ENCODE results near the gene MAPKAP1. TPM values are rescaled to one million over a fixed set of nuclear protein-coding genes. Genes with fewer than 3 reads are reported as not detected.

The MAPKAP1 gene
- total and polyA plus RNA-seq, 2 of the 13 experiments (the other 11 are each of a cell fraction or from before 2014, with no cell fraction given) = 45.0 to 64.3 TPM

- TF ChIP-seq PLSCR1 (CRISPR knock-in tag; IDR thresholded peaks at IDR 0.05; ENCODE audit: borderline replicate concordance) = no peak
Observed at GRCh38 chr9:125537442-125538091, 169.4 kb downstream of the MAPKAP1 start (continued).

GRCh38 chr9:125536776-125537175 is 170.2 kb downstream of the MAPKAP1 start:
- ChIA-PET POLR2A (no interaction called here), CTCF (ENCODE audit: low intra/inter-chr PET ratio, low total read pairs) (no interaction called here)
- H3K36me3 ChIP-seq (replicated peaks in 1 of 2; ENCODE audit: control insufficient read depth in 1 of 2, insufficient read depth in 2 of 2, low read length in 2 of 2) = peaks cover 0 to 3% of the 10 kb centered on the region in 2 experiments; a peak in 1 of 5 replicates
- no peak overlapping the region for H3K4me2 ChIP-seq (ENCODE audit: low read depth, low read length)
- no peaks in the 10 kb centered on the region for H4K20me1 ChIP-seq (ENCODE audit: insufficient read depth, low read length)
- H3K27ac ChIP-seq (ENCODE audit: extremely low read length, insufficient read depth, low read length) = no peak overlapping the region
- in situ Hi-C loops (cut with HindIII; ENCODE audit: extremely low pct_ligation_motif_present, low pct_unique_long_range_greater_than_20kb) (no loop called here), intact Hi-C loops (cut with micrococcal nuclease; ENCODE audit: unreplicated experiment) (loop anchor here (10.0 kb wide), 1 partner anchor 52 kb away; no protein-coding TSS in a partner anchor)
- H3K9ac ChIP-seq (ENCODE audit: insufficient read depth, low read depth, low read length) = no peak overlapping the region
- H3K27me3 ChIP-seq (ENCODE audit: control insufficient read depth in 1 of 2, insufficient read depth in 2 of 2, low read length in 2 of 2) = no peaks in the 10 kb centered on the region
- TF ChIP-seq ZNF616 (CRISPR knock-in tag; IDR thresholded peaks at IDR 0.05; ENCODE audit: low read depth) (no peak), TERF1 (CRISPR knock-in tag; IDR thresholded peaks at IDR 0.05) (no peak), CBX5 (CRISPR knock-in tag; IDR thresholded peaks at IDR 0.05; ENCODE audit: borderline replicate concordance) (no peak), ZSCAN30 (CRISPR knock-in tag; IDR thresholded peaks at IDR 0.05) (no peak), MXD1 (CRISPR knock-in tag; IDR thresholded peaks at IDR 0.05) (no peak), U2AF1 (optimal IDR thresholded peaks at IDR 0.05; ENCODE audit: low read depth, low read length) (no peak), ZNF501 (CRISPR knock-in tag; IDR thresholded peaks at IDR 0.05) (no peak), SNAPC2 (CRISPR knock-in tag; IDR thresholded peaks at IDR 0.05) (no peak)
- TF ChIP-seq, protein P1, sequence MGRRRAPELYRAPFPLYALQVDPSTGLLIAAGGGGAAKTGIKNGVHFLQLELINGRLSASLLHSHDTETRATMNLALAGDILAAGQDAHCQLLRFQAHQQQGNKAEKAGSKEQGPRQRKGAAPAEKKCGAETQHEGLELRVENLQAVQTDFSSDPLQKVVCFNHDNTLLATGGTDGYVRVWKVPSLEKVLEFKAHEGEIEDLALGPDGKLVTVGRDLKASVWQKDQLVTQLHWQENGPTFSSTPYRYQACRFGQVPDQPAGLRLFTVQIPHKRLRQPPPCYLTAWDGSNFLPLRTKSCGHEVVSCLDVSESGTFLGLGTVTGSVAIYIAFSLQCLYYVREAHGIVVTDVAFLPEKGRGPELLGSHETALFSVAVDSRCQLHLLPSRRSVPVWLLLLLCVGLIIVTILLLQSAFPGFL (CRISPR knock-in tag; IDR thresholded peaks at IDR 0.05) = no peak
- TF ChIP-seq, protein P2, sequence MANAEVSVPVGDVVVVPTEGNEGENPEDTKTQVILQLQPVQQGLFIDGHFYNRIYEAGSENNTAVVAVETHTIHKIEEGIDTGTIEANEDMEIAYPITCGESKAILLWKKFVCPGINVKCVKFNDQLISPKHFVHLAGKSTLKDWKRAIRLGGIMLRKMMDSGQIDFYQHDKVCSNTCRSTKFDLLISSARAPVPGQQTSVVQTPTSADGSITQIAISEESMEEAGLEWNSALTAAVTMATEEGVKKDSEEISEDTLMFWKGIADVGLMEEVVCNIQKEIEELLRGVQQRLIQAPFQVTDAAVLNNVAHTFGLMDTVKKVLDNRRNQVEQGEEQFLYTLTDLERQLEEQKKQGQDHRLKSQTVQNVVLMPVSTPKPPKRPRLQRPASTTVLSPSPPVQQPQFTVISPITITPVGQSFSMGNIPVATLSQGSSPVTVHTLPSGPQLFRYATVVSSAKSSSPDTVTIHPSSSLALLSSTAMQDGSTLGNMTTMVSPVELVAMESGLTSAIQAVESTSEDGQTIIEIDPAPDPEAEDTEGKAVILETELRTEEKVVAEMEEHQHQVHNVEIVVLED (CRISPR knock-in tag; IDR thresholded peaks at IDR 0.05; ENCODE audit: borderline replicate concordance) = no peak
- TF ChIP-seq, protein P3, sequence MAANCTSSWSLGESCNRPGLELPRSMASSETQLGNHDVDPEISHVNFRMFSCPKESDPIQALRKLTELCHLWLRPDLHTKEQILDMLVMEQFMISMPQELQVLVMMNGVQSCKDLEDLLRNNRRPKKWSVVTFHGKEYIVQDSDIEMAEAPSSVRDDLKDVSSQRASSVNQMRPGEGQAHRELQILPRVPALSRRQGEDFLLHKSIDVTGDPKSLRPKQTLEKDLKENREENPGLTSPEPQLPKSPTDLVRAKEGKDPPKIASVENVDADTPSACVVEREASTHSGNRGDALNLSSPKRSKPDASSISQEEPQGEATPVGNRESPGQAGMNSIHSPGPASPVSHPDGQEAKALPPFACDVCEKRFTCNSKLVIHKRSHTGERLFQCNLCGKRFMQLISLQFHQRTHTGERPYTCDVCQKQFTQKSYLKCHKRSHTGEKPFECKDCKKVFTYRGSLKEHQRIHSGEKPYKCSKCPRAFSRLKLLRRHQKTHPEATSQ (CRISPR knock-in tag; IDR thresholded peaks at IDR 0.05; ENCODE audit: borderline replicate concordance) = no peak
- TF ChIP-seq, protein P4, sequence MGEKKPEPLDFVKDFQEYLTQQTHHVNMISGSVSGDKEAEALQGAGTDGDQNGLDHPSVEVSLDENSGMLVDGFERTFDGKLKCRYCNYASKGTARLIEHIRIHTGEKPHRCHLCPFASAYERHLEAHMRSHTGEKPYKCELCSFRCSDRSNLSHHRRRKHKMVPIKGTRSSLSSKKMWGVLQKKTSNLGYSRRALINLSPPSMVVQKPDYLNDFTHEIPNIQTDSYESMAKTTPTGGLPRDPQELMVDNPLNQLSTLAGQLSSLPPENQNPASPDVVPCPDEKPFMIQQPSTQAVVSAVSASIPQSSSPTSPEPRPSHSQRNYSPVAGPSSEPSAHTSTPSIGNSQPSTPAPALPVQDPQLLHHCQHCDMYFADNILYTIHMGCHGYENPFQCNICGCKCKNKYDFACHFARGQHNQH (CRISPR knock-in tag; IDR thresholded peaks at IDR 0.05) = no peak
- H3K4me3 ChIP-seq (replicated peaks in 1 of 3; ENCODE audit: insufficient read depth in 1 of 3, low read depth in 2 of 3, low read length in 3 of 3) = no peak overlapping the region
- no peaks in the 10 kb centered on the region for H3K79me2 ChIP-seq (ENCODE audit: insufficient read depth, low read length)
- H3K9me3 ChIP-seq (ENCODE audit: low read length) = no peaks in the 10 kb centered on the region
- WGBS (ENCODE audit: low lambda C conversion rate) = 93% methylated on average over 1 of the region's 1 CpG
- no peak overlapping the region for H2AFZ ChIP-seq (ENCODE audit: low read length)
- DNase-seq (ENCODE audit: low spot score) = no peak
- peaks cover 49% of the 10 kb centered on the region for H3K4me1 ChIP-seq (ENCODE audit: insufficient read depth, low read length)
- FAIRE-seq = no peak
- BruUV-seq (replicated peaks) = no TSS peak
- no peak for ATAC-seq

Measured in HepG2 (cell line).